Progenitor cell of endocrine pancreas (in vitro differentiated cells): ENCODE results near the gene MSTO1. TPM values are rescaled to one million over a fixed set of nuclear protein-coding genes. Genes with fewer than 3 reads are reported as not detected.
"Not testable (repeated sequence)": the region's sequence is repeated elsewhere in the genome, so short reads cannot be mapped to it uniquely, and the experiment has no call there.

Source experiments
- DNase-seq: peaks from one replicate; pipeline ENCODE4 v3.0.0; 2021; ENCODE audit warnings: low spot score; ENCODE audit not compliant: unreplicated experiment
- H3K27ac Mint-ChIP-seq: 2 replicates; pipeline ENCODE4 v1.8.0; 2021; ENCODE audit warnings: mild to moderate bottlenecking, moderate library complexity, mixed read lengths
- H3K27me3 Mint-ChIP-seq: 2 replicates; pipeline ENCODE4 v1.8.0; 2021; ENCODE audit warnings: mixed read lengths
- H3K36me3 Mint-ChIP-seq: 2 replicates; pipeline ENCODE4 v1.8.0; 2022; ENCODE audit warnings: mixed read lengths; ENCODE audit not compliant: insufficient read depth
- H3K4me1 Mint-ChIP-seq: 2 replicates; pipeline ENCODE4 v1.8.0; 2021; ENCODE audit warnings: low read depth, mixed read lengths
- H3K4me3 Mint-ChIP-seq: 2 replicates; pipeline ENCODE4 v1.8.0; 2021; ENCODE audit warnings: low read depth, mild to moderate bottlenecking, moderate library complexity, mixed read lengths
- H3K9me3 Mint-ChIP-seq: 2 replicates; pipeline ENCODE4 v1.8.0; 2021; ENCODE audit warnings: low read depth, mixed read lengths
- CTCF ChIP-seq: fragments of 200-600 bp; sonication (generic); IDR thresholded peaks from one replicate; pipeline ENCODE4 v1.5.0; 2021; ENCODE audit warnings: antibody characterized with exemption, mild to moderate bottlenecking; ENCODE audit not compliant: unreplicated experiment
- total RNA-seq: library from RNA; stranded (reverse); gene quantifications from 2 replicates; pipeline ENCODE4 v1.2.1, GENCODE V29; 2021

Gene MSTO1
- total RNA-seq, 1 donor from 2014 or later, result 53.4 TPM

- H3K4me1 Mint-ChIP-seq, result peaks cover 2% of the 10 kb centered on the region
- no peak overlapping the region for H3K27ac Mint-ChIP-seq
- no peak overlapping the region for H3K4me3 Mint-ChIP-seq
- no peak for TF ChIP-seq CTCF
- H3K27me3 Mint-ChIP-seq, result no peaks in the 10 kb centered on the region
- DNase-seq, result no peak
- peaks cover 22% of the 10 kb centered on the region for H3K9me3 Mint-ChIP-seq
- peaks cover 1% of the 10 kb centered on the region for H3K36me3 Mint-ChIP-seq
These were observed 12.2 kb downstream of the MSTO1 start for GRCh38 chr1:155622191-155622590.

- TF ChIP-seq CTCF, result no peak
- DNase-seq, result no peak
- peaks cover 22% of the 10 kb centered on the region for H3K9me3 Mint-ChIP-seq
These were observed 13.3 kb downstream of the MSTO1 start for GRCh38 chr1:155623357-155623756.

GRCh38 chr1:155626428-155626827 is 16.4 kb downstream of the MSTO1 start:
- not testable (repeated sequence) for H3K36me3 Mint-ChIP-seq, DNase-seq, H3K27me3 Mint-ChIP-seq, H3K27ac Mint-ChIP-seq, H3K4me1 Mint-ChIP-seq, H3K4me3 Mint-ChIP-seq
- peaks cover 22% of the 10 kb centered on the region for H3K9me3 Mint-ChIP-seq

More at GRCh38 chr1:155623357-155623756, 13.3 kb downstream of the MSTO1 start:
- peaks cover 2% of the 10 kb centered on the region for H3K4me1 Mint-ChIP-seq
- no peak overlapping the region for H3K27ac Mint-ChIP-seq
- peaks cover 1% of the 10 kb centered on the region for H3K36me3 Mint-ChIP-seq
- no peaks in the 10 kb centered on the region for H3K27me3 Mint-ChIP-seq
- no peak overlapping the region for H3K4me3 Mint-ChIP-seq

- H3K27ac Mint-ChIP-seq, result no peak overlapping the region
- no peak for TF ChIP-seq CTCF
- no peak overlapping the region for H3K4me3 Mint-ChIP-seq
- H3K9me3 Mint-ChIP-seq, result peaks cover under 1% of the 10 kb centered on the region
- H3K27me3 Mint-ChIP-seq, result no peaks in the 10 kb centered on the region
- no peaks in the 10 kb centered on the region for H3K36me3 Mint-ChIP-seq
- peaks cover 4% of the 10 kb centered on the region for H3K4me1 Mint-ChIP-seq
- no peak for DNase-seq
These were observed 26.6 kb downstream of the MSTO1 start for GRCh38 chr1:155636397-155637153.

- peaks cover 2% of the 10 kb centered on the region for H3K36me3 Mint-ChIP-seq
- peaks cover 22% of the 10 kb centered on the region for H3K9me3 Mint-ChIP-seq
- no peaks in the 10 kb centered on the region for H3K27me3 Mint-ChIP-seq
- H3K4me3 Mint-ChIP-seq, result no peak overlapping the region
- H3K4me1 Mint-ChIP-seq, result peaks cover 4% of the 10 kb centered on the region
- DNase-seq, result no peak
- no peak for TF ChIP-seq CTCF
- H3K27ac Mint-ChIP-seq, result no peak overlapping the region
These were observed 30.3 kb downstream of the MSTO1 start for GRCh38 chr1:155640367-155640766.

- DNase-seq, H3K4me1 Mint-ChIP-seq, H3K36me3 Mint-ChIP-seq, H3K4me3 Mint-ChIP-seq, H3K27ac Mint-ChIP-seq, H3K27me3 Mint-ChIP-seq: not testable (repeated sequence)
- peaks cover 22% of the 10 kb centered on the region for H3K9me3 Mint-ChIP-seq
These were observed 32.7 kb downstream of the MSTO1 start for GRCh38 chr1:155642559-155643180.
